ENCODE measurements around the gene DNAH17. TPM values are rescaled to one million over a fixed set of nuclear protein-coding genes. Genes with fewer than 3 reads are reported as not detected.

The DNAH17 gene
- total RNA-seq, 4 donors from 2014 or later = under 0.01 TPM; not detected in 3

DNA sequence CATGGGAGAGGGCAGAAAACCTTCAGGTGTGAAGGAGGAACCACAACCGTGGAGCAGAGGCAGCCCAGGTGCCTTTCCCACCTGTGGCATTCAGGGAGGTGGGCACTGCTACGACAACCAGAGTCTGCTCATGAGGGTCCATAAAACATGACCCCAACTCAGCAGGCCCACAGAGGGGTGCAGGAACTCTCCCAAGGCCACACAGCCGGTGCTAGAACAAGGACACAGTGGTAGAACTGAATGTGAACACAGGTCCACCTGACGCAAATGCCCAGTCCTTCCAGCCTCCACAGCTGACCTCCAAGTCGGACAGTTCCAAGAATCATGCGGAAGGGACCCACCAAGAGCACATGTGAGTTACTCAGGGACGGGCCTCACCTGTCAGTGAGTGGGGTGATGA, 76.4 kb downstream of the DNAH17 start:
- intact Hi-C loops (cut with DNase I; ENCODE audit: low total_unique reads) (no loop called here), in situ Hi-C loops (cut with MboI; ENCODE audit: low pct_ligation_motif_present in 1 of 4, low pct_unique_long_range_greater_than_20kb in 1 of 4, low sequenced_read_pairs in 3 of 4) (loop anchor here in 1 of 4 donors (25.0 kb wide), 1 partner anchor 211 kb away; no protein-coding TSS in a partner anchor)
- no peak for TF ChIP-seq CTCF (IDR thresholded peaks at IDR 0.05)
- no peak for TF ChIP-seq EP300 (IDR thresholded peaks at IDR 0.05; ENCODE audit: low read depth)
- no peak for TF ChIP-seq POLR2A (IDR thresholded peaks at IDR 0.05)
- no peak for TF ChIP-seq POLR2AphosphoS5 (IDR thresholded peaks at IDR 0.05)
- H3K27ac ChIP-seq = no peak overlapping the region
- peaks cover 15% of the 10 kb centered on the region for H3K27me3 ChIP-seq
- no peak for DNase-seq
- WGBS, 2 donors (ENCODE audit: low coverage in 1 of 2) = 92% methylated on average over 6 of the region's 7 CpGs; no CpG with 5 or more reads in 1 of the 2 donors
- H3K9me3 ChIP-seq = no peaks in the 10 kb centered on the region
- no peaks in the 10 kb centered on the region for H3K36me3 ChIP-seq
- no peak overlapping the region for H3K4me3 ChIP-seq
- no peaks in the 10 kb centered on the region for H3K4me1 ChIP-seq

DNA sequence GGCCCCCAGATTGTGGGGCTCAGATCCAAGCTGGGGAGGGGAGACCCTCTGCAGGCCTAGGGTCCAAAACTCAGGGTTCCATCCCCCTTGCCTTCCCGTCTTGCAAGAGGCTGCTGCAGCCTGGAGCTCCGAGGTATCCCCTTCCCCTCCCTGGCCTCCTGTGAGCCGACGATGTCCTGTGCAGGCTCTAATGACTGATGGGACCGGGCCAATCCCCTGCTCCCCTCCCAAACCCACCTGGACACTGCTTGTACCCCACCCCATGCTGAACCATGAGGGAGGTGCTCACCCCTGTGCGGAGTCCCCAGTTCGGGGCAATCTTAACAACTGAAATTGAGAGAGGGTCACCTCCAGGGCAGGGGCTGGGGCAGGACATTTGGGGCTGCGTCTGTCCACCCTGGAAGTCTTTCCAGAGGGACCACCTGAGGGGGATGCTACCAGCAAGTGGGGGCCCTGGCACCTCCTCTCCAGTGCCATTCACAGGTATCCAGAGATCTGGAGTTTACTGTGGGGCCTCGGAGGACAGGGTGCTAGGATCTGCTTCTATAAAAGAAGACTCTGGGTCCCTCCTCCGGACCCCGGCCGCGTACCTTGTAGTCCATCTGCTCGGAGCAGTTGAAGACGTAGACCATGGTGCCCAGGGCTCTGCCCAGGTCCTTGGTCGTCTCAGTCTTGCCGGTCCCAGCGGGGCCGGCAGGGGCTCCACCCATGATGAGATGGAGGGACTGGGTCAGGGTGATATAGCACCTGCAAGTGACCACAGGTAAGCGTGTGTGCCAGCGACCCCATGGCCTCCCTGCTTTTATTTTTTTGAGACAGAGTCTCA, 77.3 kb downstream of the DNAH17 start:
- intact Hi-C loops (cut with DNase I; ENCODE audit: low total_unique reads) = loop anchor here (5.0 to 10.0 kb wide), 3 partner anchors 207 to 297 kb away; no protein-coding TSS in a partner anchor
- in situ Hi-C loops (cut with MboI; ENCODE audit: low pct_ligation_motif_present in 1 of 4, low pct_unique_long_range_greater_than_20kb in 1 of 4, low sequenced_read_pairs in 3 of 4) = loop anchor here in 2 of 4 donors (10.0 to 25.0 kb wide), 3 partner anchors 205 to 312 kb away; no protein-coding TSS in a partner anchor
- no peaks in the 10 kb centered on the region for H3K4me1 ChIP-seq
- H3K36me3 ChIP-seq = no peaks in the 10 kb centered on the region
- TF ChIP-seq CTCF (IDR thresholded peaks at IDR 0.05) = no peak
- TF ChIP-seq POLR2AphosphoS5 (IDR thresholded peaks at IDR 0.05) = no peak
- no peak for TF ChIP-seq POLR2A (IDR thresholded peaks at IDR 0.05)
- no peak for TF ChIP-seq EP300 (IDR thresholded peaks at IDR 0.05; ENCODE audit: low read depth)
- no peak overlapping the region for H3K27ac ChIP-seq
- DNase-seq = no peak
- WGBS, 2 donors (ENCODE audit: low coverage in 1 of 2) = 82% methylated on average over 19 of the region's 21 CpGs; no CpG with 5 or more reads in 1 of the 2 donors
- no peak overlapping the region for H3K4me3 ChIP-seq
- H3K27me3 ChIP-seq = peaks cover 8% of the 10 kb centered on the region
- H3K9me3 ChIP-seq = no peaks in the 10 kb centered on the region

GRCh38 chr17:78498848-78499247, 78.3 kb downstream of the DNAH17 start:
- DNase-seq = no peak
- H3K27ac ChIP-seq = no peak overlapping the region
- TF ChIP-seq POLR2A (IDR thresholded peaks at IDR 0.05) (no peak), EP300 (IDR thresholded peaks at IDR 0.05; ENCODE audit: low read depth) (no peak), POLR2AphosphoS5 (IDR thresholded peaks at IDR 0.05) (no peak), CTCF (IDR thresholded peaks at IDR 0.05) (no peak)
- no peak overlapping the region for H3K4me3 ChIP-seq
- no peaks in the 10 kb centered on the region for H3K9me3 ChIP-seq
- no peaks in the 10 kb centered on the region for H3K4me1 ChIP-seq
- intact Hi-C loops (cut with DNase I; ENCODE audit: low total_unique reads) (loop anchor here (5.0 to 10.0 kb wide), 3 partner anchors 208 to 298 kb away; no protein-coding TSS in a partner anchor), in situ Hi-C loops (cut with MboI; ENCODE audit: low pct_ligation_motif_present in 1 of 4, low pct_unique_long_range_greater_than_20kb in 1 of 4, low sequenced_read_pairs in 3 of 4) (loop anchor here in 1 of 4 donors (10.0 to 25.0 kb wide), 2 partner anchors 206 to 313 kb away; no protein-coding TSS in a partner anchor)
- no peaks in the 10 kb centered on the region for H3K27me3 ChIP-seq
- 68 to 85% methylated on average over 6 to 17 of the region's 17 CpGs for WGBS, 2 donors (ENCODE audit: low coverage in 1 of 2)
- no peaks in the 10 kb centered on the region for H3K36me3 ChIP-seq

DNA sequence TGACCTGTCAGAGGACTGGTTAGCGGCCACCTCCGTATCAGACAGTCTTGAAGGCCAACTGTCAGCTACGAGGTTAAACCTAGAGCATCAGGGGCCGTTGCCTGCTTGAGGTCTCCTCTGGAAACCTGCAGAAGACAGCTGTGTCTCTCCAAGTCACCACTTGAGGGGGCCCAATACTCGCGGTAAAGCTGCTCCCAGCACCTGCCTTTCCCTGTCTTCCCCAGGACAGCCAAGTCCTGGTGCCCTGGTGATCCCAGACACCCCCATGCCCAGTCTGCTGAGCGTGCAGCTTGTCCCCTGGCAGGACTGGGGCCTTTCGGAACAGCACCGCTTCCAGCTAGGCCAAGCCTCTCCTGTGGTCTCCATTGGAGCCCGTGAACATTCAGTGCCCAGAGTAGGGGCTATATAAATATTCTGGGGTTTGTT, 80.1 kb downstream of the DNAH17 start:
- WGBS, 2 donors (ENCODE audit: low coverage in 1 of 2) = 32% methylated on average over 9 of the region's 10 CpGs; no CpG with 5 or more reads in 1 of the 2 donors
- intact Hi-C loops (cut with DNase I; ENCODE audit: low total_unique reads) = loop anchor here (5.0 to 10.0 kb wide), 3 partner anchors 210 to 300 kb away; no protein-coding TSS in a partner anchor

More for the DNA sequence above, 80.1 kb downstream of the DNAH17 start:
- peak; percentile 67 for DNase-seq
- H3K27ac ChIP-seq = no peak overlapping the region
- TF ChIP-seq POLR2A (IDR thresholded peaks at IDR 0.05) (no peak), CTCF (IDR thresholded peaks at IDR 0.05) (peak; percentile 58 to 73 (median 65))
- no peaks in the 10 kb centered on the region for H3K36me3 ChIP-seq
- in situ Hi-C loops (cut with MboI; ENCODE audit: low pct_ligation_motif_present in 1 of 4, low pct_unique_long_range_greater_than_20kb in 1 of 4, low sequenced_read_pairs in 3 of 4) = loop anchor here in 1 of 4 donors (10.0 to 25.0 kb wide), 2 partner anchors 208 to 315 kb away; no protein-coding TSS in a partner anchor
- H3K4me1 ChIP-seq = no peaks in the 10 kb centered on the region
- no peaks in the 10 kb centered on the region for H3K9me3 ChIP-seq
- H3K4me3 ChIP-seq = no peak overlapping the region
- H3K27me3 ChIP-seq = no peaks in the 10 kb centered on the region

All from transverse colon (tissue), 4 donors.